ENCODE results near the gene CCL8. TPM values are rescaled to one million over a fixed set of nuclear protein-coding genes. Genes with fewer than 3 reads are reported as not detected.

Gene CCL8
- polyA plus RNA-seq, 1 donor, result 0.39 TPM

DNA sequence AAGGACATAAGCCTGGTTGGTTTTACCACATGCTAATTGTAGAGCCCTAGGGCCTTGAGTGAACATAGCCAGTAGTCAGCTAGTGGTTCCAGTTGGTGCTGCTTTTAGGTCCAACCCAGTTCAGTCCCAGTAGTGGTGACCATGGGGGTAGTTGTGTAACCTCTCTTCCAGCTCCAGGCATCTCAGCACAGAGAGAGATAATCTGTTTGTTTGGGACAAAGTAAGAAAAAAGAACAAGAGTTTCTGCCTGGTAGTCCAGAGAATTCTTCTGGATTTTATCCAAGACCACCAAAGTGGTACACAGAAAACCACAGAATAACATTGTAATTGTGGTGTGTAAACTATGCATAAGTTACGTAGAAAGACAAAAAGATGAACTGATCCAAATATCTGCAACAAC lies 31.9 kb downstream of the CCL8 start:
- H3K27ac ChIP-seq (ENCODE audit: low read length), result no peak overlapping the region
- H3K4me1 ChIP-seq (ENCODE audit: control insufficient read depth, insufficient read depth, low read length), result no peaks in the 10 kb centered on the region
- no peak for DNase-seq
- 89% methylated on average over 1 of the region's 1 CpG for WGBS (ENCODE audit: insufficient coverage, low lambda C conversion rate)
- H3K36me3 ChIP-seq (ENCODE audit: control insufficient read depth, insufficient read depth, low read length), result no peaks in the 10 kb centered on the region
- H3K4me3 ChIP-seq (ENCODE audit: low read length), result no peak overlapping the region
- no peaks in the 10 kb centered on the region for H3K9me3 ChIP-seq (ENCODE audit: control insufficient read depth, low read depth, low read length)
- peaks cover 4% of the 10 kb centered on the region for H3K27me3 ChIP-seq (ENCODE audit: control insufficient read depth, insufficient read depth, low read length)

DNA sequence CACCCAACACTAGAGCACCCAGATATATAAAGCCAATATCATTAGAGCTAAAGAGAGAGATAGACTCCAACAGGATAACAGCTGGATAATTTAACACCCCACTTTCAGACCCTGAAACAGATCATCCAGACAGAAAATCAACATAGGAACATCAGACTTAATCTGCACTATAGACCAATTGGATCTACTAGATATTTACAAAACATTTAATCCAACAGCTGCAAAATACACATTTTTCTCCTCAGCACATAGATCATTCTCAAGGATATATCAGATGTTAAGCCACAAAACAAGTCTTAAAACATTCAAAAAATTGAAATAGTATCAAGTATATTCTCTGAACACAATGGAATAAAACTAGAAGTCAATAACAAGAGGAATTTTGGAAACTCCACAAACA lies 33.0 kb downstream of the CCL8 start:
- no peak for DNase-seq
- H3K27ac ChIP-seq (ENCODE audit: low read length), result no peak overlapping the region

DNA sequence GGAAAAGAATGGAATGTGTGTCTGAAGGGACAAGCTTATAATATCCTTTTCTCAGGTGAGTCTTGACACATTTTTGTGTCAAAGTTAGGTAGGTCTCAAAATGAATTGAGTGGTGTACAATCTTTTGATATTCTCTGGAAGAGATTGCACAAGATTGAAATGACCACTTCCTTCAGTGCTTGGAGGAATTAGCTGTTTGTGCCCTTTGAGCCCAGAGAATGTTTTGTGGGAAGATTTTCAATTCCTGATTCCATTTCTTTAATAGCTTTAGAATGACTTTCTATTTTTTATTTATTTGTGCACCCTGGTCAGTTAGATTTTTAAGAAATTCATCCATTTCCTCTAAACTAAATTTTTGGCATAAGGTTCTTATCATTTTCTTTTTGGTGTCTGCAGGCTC lies 35.4 kb downstream of the CCL8 start:
- H3K4me1 ChIP-seq (ENCODE audit: control insufficient read depth, insufficient read depth, low read length), result no peaks in the 10 kb centered on the region
- no peak overlapping the region for H3K27ac ChIP-seq (ENCODE audit: low read length)
- no peaks in the 10 kb centered on the region for H3K36me3 ChIP-seq (ENCODE audit: control insufficient read depth, insufficient read depth, low read length)
- H3K9me3 ChIP-seq (ENCODE audit: control insufficient read depth, low read depth, low read length), result no peaks in the 10 kb centered on the region
- DNase-seq, result no peak
- no peak overlapping the region for H3K4me3 ChIP-seq (ENCODE audit: low read length)
- H3K27me3 ChIP-seq (ENCODE audit: control insufficient read depth, insufficient read depth, low read length), result no peaks in the 10 kb centered on the region

More for the DNA sequence above, 33.0 kb downstream of the CCL8 start:
- H3K4me1 ChIP-seq (ENCODE audit: control insufficient read depth, insufficient read depth, low read length), result no peaks in the 10 kb centered on the region
- H3K27me3 ChIP-seq (ENCODE audit: control insufficient read depth, insufficient read depth, low read length), result peaks cover 4% of the 10 kb centered on the region
- no peaks in the 10 kb centered on the region for H3K36me3 ChIP-seq (ENCODE audit: control insufficient read depth, insufficient read depth, low read length)
- no peaks in the 10 kb centered on the region for H3K9me3 ChIP-seq (ENCODE audit: control insufficient read depth, low read depth, low read length)
- no peak overlapping the region for H3K4me3 ChIP-seq (ENCODE audit: low read length)

DNA sequence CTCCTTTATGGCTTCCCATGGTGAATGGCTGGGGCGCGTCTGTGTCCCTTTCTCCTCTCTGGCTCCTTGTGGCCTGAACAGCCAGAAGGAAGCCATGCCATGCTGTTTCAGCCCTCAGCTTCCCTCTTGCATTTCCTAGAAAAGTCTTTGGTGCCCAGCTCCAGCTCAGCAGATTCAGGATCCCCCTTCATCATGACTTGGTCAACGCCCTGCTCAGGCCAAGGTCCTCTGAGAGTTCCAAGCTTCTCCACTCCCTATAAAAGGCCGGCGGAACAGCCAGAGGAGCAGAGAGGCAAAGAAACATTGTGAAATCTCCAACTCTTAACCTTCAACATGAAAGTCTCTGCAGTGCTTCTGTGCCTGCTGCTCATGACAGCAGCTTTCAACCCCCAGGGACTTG lies 37.0 kb downstream of the CCL8 start, which contains the start of gene CCL13:
CCL13 (plus strand) TSS at position 287 of the 400 bp plus-strand sequence; CDS start at position 334, 47 bp downstream.
- Histone ChIP-seq H3K27ac (ENCODE audit: low read length) (no peak within 1 kb of the TSS), H3K36me3 (ENCODE audit: control insufficient read depth, insufficient read depth, low read length) (no peaks in the 10 kb centered on the region), H3K4me1 (ENCODE audit: control insufficient read depth, insufficient read depth, low read length) (no peaks in the 10 kb centered on the region), H3K9me3 (ENCODE audit: control insufficient read depth, low read depth, low read length) (no peaks in the 10 kb centered on the region), H3K4me3 (ENCODE audit: low read length) (no peak within 1 kb of the TSS), H3K27me3 (ENCODE audit: control insufficient read depth, insufficient read depth, low read length) (no peaks in the 10 kb centered on the region)
- no peak for DNase-seq
- no CpG with 5 or more reads among the region's 5 CpGs for WGBS (ENCODE audit: insufficient coverage, low lambda C conversion rate)

DNA sequence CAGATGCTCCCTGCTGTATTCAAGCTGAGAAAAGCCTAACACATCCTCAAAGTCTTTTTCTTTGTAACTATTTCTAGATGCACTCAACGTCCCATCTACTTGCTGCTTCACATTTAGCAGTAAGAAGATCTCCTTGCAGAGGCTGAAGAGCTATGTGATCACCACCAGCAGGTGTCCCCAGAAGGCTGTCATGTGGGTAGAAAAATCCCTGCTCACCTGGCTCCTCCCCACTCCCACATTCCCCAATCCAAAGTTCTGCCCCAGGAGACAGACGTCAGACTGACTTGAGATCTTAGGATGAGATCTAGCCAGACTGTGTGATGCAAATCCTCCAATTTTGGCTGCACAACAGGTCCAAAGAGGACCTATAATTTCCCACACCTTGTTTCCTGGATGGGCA lies 38.2 kb downstream of the CCL8 start:
- Histone ChIP-seq H3K36me3 (ENCODE audit: control insufficient read depth, insufficient read depth, low read length) (no peaks in the 10 kb centered on the region), H3K9me3 (ENCODE audit: control insufficient read depth, low read depth, low read length) (no peaks in the 10 kb centered on the region), H3K4me1 (ENCODE audit: control insufficient read depth, insufficient read depth, low read length) (no peaks in the 10 kb centered on the region), H3K27ac (ENCODE audit: low read length) (no peak overlapping the region), H3K4me3 (ENCODE audit: low read length) (no peak overlapping the region), H3K27me3 (ENCODE audit: control insufficient read depth, insufficient read depth, low read length) (no peaks in the 10 kb centered on the region)
- DNase-seq, result no peak
- WGBS (ENCODE audit: insufficient coverage, low lambda C conversion rate), result no CpG with 5 or more reads among the region's 2 CpGs

DNA sequence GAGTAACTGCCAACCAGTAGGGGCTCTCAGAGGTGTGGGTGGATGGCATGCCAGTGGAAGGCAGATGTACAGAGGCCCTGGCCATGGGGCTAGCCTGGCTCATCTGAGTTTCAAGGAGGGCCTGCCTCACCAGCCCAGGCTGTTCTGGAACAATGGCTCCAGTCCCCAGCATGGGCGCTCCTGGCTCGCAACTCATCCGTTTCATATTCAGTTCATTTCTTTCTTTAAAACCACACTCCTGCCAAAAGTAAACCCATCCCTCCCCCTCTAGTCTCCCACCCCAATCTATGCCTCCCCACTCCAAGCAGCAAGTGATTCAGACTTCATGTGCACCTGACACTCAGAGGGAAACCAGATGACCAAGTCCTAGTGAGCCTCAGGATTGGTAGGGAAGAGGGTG lies 39.4 kb downstream of the CCL8 start:
- Histone ChIP-seq H3K27ac (ENCODE audit: low read length) (no peak overlapping the region), H3K4me1 (ENCODE audit: control insufficient read depth, insufficient read depth, low read length) (no peaks in the 10 kb centered on the region), H3K4me3 (ENCODE audit: low read length) (no peak overlapping the region), H3K27me3 (ENCODE audit: control insufficient read depth, insufficient read depth, low read length) (no peaks in the 10 kb centered on the region), H3K9me3 (ENCODE audit: control insufficient read depth, low read depth, low read length) (no peaks in the 10 kb centered on the region), H3K36me3 (ENCODE audit: control insufficient read depth, insufficient read depth, low read length) (no peaks in the 10 kb centered on the region)
- DNase-seq, result no peak
- WGBS (ENCODE audit: insufficient coverage, low lambda C conversion rate), result 100% methylated on average over 2 of the region's 3 CpGs

DNA sequence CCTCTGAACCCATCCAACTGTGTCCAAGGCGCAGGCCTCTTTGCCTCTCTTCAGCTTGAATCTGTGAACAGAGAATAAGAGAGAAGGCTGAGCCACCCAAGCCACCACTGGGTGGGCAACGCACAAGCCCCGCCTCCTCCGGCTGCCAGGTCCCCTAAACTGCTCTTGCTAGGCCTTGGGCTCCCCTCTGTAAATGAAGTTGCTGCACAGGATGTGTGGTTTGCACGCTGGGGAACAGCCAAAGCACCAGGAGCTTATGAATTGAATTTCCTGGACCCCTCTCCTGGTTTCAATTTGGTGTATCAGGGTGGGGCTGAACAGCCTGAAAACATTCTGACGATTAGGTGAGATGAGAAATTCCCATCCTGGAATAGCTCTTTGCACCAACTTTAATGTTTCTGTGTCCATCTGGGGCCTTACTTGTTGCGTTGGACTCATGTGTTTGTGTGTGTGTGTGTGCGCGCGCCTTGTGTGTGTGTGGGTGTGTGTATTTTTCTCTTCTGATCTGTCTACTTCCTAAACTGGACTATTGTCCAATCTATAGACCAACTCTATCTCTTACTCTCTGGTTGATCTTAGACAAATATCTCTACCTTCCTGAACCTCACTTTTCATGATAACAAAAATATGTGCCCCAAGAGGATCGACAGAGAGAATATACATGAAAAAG lies 41.5 kb downstream of the CCL8 start:
- H3K27ac ChIP-seq (ENCODE audit: low read length), result no peak overlapping the region
- H3K4me1 ChIP-seq (ENCODE audit: control insufficient read depth, insufficient read depth, low read length), result no peaks in the 10 kb centered on the region
- H3K27me3 ChIP-seq (ENCODE audit: control insufficient read depth, insufficient read depth, low read length), result no peaks in the 10 kb centered on the region
- WGBS (ENCODE audit: insufficient coverage, low lambda C conversion rate), result no CpG with 5 or more reads among the region's 11 CpGs
- no peak overlapping the region for H3K4me3 ChIP-seq (ENCODE audit: low read length)
- no peak for DNase-seq
- H3K9me3 ChIP-seq (ENCODE audit: control insufficient read depth, low read depth, low read length), result no peaks in the 10 kb centered on the region
- H3K36me3 ChIP-seq (ENCODE audit: control insufficient read depth, insufficient read depth, low read length), result no peaks in the 10 kb centered on the region

DNA sequence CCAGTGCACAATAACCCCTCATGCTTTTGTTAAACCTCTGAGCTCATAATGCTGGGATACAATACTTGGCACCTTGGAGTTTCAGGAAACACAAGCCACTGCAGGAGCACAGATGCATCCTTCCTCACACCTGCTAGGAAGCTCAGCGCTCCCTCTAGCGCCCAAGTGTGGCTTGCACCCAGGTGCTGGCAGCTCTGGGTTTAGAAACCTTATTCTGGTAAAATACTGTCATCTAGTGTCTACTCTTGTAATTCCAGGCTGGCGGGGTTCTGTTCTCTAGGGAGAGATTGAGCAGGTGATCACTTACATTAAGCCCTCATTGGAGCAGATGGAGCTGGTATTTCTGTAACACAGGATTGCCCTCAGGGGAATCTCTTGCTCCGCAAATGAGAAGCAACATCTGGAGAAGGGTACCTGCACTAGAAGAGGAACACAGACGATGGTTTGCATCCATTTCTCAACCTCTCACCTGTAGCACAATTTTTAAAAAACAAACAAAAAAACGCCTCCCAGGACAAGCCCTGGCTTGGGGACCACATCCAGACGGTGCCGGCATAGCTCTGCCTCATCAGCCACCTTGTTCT lies 42.3 kb downstream of the CCL8 start:
- Histone ChIP-seq H3K4me1 (ENCODE audit: control insufficient read depth, insufficient read depth, low read length) (no peaks in the 10 kb centered on the region), H3K27me3 (ENCODE audit: control insufficient read depth, insufficient read depth, low read length) (no peaks in the 10 kb centered on the region), H3K4me3 (ENCODE audit: low read length) (no peak overlapping the region), H3K36me3 (ENCODE audit: control insufficient read depth, insufficient read depth, low read length) (no peaks in the 10 kb centered on the region), H3K27ac (ENCODE audit: low read length) (no peak overlapping the region), H3K9me3 (ENCODE audit: control insufficient read depth, low read depth, low read length) (no peaks in the 10 kb centered on the region)
- DNase-seq, result peak; percentile 76 to 87
- WGBS (ENCODE audit: insufficient coverage, low lambda C conversion rate), result no CpG with 5 or more reads among the region's 8 CpGs

DNA sequence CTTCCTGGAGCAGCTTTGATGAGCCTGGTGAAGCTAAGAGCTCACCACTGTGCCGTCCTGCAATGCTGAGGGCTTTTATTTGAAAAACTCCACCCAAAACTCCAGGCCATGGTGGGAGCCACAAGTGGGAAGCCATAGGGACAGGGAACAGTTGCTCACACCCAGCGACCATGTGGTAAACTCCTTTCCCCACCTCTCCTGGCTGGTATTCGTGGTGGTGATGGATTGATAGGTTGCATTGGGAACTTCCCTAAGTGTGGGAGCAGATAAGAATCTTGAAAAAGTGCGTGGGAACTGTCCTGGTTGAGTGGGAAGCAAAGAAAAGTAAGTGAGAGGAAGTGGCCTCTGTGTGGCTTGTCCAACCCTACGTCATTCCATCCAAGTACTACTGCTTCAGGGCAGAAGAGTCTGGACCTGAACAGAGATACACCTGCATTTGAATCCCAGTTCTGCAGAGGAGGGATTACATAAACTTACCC lies 44.0 kb downstream of the CCL8 start, which contains the start of gene CCL1:
CCL1 (minus strand) TSS at position 51 of the 479 bp plus-strand sequence. CDS start 72 bp downstream, outside the sequence.
- no peak within 1 kb of the TSS for H3K27ac ChIP-seq (ENCODE audit: low read length)
- no peak within 1 kb of the TSS for H3K4me3 ChIP-seq (ENCODE audit: low read length)
- H3K36me3 ChIP-seq (ENCODE audit: control insufficient read depth, insufficient read depth, low read length), result no peaks in the 10 kb centered on the region
- WGBS (ENCODE audit: insufficient coverage, low lambda C conversion rate), result 80% methylated on average over 1 of the region's 5 CpGs
- DNase-seq, result no peak
- H3K4me1 ChIP-seq (ENCODE audit: control insufficient read depth, insufficient read depth, low read length), result no peaks in the 10 kb centered on the region
- H3K27me3 ChIP-seq (ENCODE audit: control insufficient read depth, insufficient read depth, low read length), result no peaks in the 10 kb centered on the region
- H3K9me3 ChIP-seq (ENCODE audit: control insufficient read depth, low read depth, low read length), result no peaks in the 10 kb centered on the region

DNA sequence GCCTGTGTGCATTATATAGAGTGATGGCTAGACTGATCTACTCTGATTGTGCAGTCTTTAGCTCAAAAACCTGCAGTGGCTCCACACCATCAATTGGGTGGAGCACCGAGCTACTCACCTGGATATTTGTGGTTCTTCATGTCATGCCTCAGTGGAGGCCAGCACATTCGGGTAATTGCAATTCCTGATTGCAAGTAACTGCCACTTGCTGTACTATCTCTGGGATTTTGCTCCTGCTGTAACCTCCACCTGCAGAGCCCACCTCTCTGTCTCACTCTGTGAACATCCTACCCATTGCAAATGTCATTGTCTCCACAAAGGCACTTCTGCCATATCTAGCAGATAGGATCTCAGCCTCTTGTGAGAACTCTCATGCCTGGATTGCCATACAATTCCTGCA lies 45.5 kb downstream of the CCL8 start:
- no peak overlapping the region for H3K27ac ChIP-seq (ENCODE audit: low read length)
- DNase-seq, result no peak
- H3K4me1 ChIP-seq (ENCODE audit: control insufficient read depth, insufficient read depth, low read length), result no peaks in the 10 kb centered on the region
- no peaks in the 10 kb centered on the region for H3K9me3 ChIP-seq (ENCODE audit: control insufficient read depth, low read depth, low read length)
- H3K27me3 ChIP-seq (ENCODE audit: control insufficient read depth, insufficient read depth, low read length), result no peaks in the 10 kb centered on the region
- no peaks in the 10 kb centered on the region for H3K36me3 ChIP-seq (ENCODE audit: control insufficient read depth, insufficient read depth, low read length)
- no CpG with 5 or more reads among the region's 2 CpGs for WGBS (ENCODE audit: insufficient coverage, low lambda C conversion rate)
- H3K4me3 ChIP-seq (ENCODE audit: low read length), result no peak overlapping the region

DNA sequence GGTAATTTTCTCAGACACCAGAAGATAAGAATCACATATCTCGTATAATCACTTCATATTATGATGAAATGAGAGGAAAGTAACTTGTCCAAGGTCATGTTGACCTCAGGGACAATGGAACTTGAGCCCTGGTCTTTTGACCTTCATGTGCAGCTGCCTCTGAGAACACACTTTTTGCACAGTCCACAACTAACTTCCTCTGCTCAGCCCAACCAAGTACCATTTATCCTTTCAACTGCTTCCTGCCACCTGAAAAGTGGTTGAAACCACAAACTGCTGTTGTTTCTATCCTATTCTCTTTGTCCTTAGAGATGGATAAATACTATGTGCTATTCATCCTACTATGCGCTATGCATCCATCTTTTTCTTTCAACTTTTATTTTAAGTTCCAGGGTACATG lies 46.1 kb downstream of the CCL8 start:
- H3K36me3 ChIP-seq (ENCODE audit: control insufficient read depth, insufficient read depth, low read length), result no peaks in the 10 kb centered on the region
- no peaks in the 10 kb centered on the region for H3K4me1 ChIP-seq (ENCODE audit: control insufficient read depth, insufficient read depth, low read length)
- DNase-seq, result no peak
- no peaks in the 10 kb centered on the region for H3K9me3 ChIP-seq (ENCODE audit: control insufficient read depth, low read depth, low read length)
- no peaks in the 10 kb centered on the region for H3K27me3 ChIP-seq (ENCODE audit: control insufficient read depth, insufficient read depth, low read length)
- H3K27ac ChIP-seq (ENCODE audit: low read length), result no peak overlapping the region
- H3K4me3 ChIP-seq (ENCODE audit: low read length), result no peak overlapping the region
- 73% methylated on average over 1 of the region's 2 CpGs for WGBS (ENCODE audit: insufficient coverage, low lambda C conversion rate)
